Mesendoderm (in vitro differentiated cells): Measurements from ENCODE around the gene HPX.

Experiments used
- DNase-seq: peaks from one replicate; pipeline ENCODE4 v3.0.0; 2013
- H2AK5ac ChIP-seq: 2 replicates; pipeline ENCODE4 v1.6.1; 2013; ENCODE audit warnings: low read length, inconsistent platforms
- H2BK120ac ChIP-seq: 2 replicates; pipeline ENCODE4 v1.6.1; 2013; ENCODE audit warnings: low read depth, mild to moderate bottlenecking, low read length, moderate library complexity, mixed read lengths
- H2BK15ac ChIP-seq: replicated peaks from 2 replicates; pipeline ENCODE4 v1.6.1; 2013; ENCODE audit warnings: low read depth, mild to moderate bottlenecking, moderate library complexity
- H2BK5ac ChIP-seq: 2 replicates; pipeline ENCODE4 v1.6.1; 2013; ENCODE audit warnings: low read length, inconsistent platforms
- H3K18ac ChIP-seq: 2 replicates; pipeline ENCODE4 v1.6.1; 2013; ENCODE audit warnings: mild to moderate bottlenecking, low read length, mixed read lengths
- H3K23ac ChIP-seq: one replicate; pipeline ENCODE4 v1.6.1; 2013; ENCODE audit warnings: low read length
- H3K27ac ChIP-seq: 2 replicates; pipeline ENCODE4 v1.5.1; 2013; ENCODE audit warnings: low read depth, mild to moderate bottlenecking, inconsistent platforms, low read length, moderate library complexity
- H3K27me3 ChIP-seq: 2 replicates; pipeline ENCODE4 v1.6.1; 2013; ENCODE audit warnings: low read length, control low read depth, mild to moderate bottlenecking, inconsistent platforms; ENCODE audit not compliant: insufficient read depth, poor library complexity
- H3K36me3 ChIP-seq: 2 replicates; pipeline ENCODE4 v1.6.1; 2013; ENCODE audit warnings: low read length, inconsistent platforms; ENCODE audit not compliant: control insufficient read depth, insufficient read depth
- H3K4ac ChIP-seq: one replicate; pipeline ENCODE4 v1.6.1; 2013; ENCODE audit warnings: low read depth, mild to moderate bottlenecking, low read length, moderate library complexity
- H3K4me1 ChIP-seq: 2 replicates; pipeline ENCODE4 v1.6.1; 2013; ENCODE audit warnings: low read depth, low read length, inconsistent platforms; ENCODE audit not compliant: control insufficient read depth
- H3K4me2 ChIP-seq: 2 replicates; pipeline ENCODE4 v1.6.1; 2013; ENCODE audit warnings: low read length
- H3K4me3 ChIP-seq: 2 replicates; pipeline ENCODE4 v1.5.1; 2013; ENCODE audit warnings: mild to moderate bottlenecking, low read length
- H3K56ac ChIP-seq: one replicate; pipeline ENCODE4 v1.6.1; 2013; ENCODE audit warnings: low read length
- H3K79me1 ChIP-seq: 2 replicates; pipeline ENCODE4 v1.6.1; 2013; ENCODE audit warnings: low read length, inconsistent platforms
- H3K79me2 ChIP-seq: 2 replicates; pipeline ENCODE4 v1.6.1; 2013; ENCODE audit warnings: mild to moderate bottlenecking, low read length; ENCODE audit not compliant: control insufficient read depth, insufficient read depth
- H3K9ac ChIP-seq: 2 replicates; pipeline ENCODE4 v1.6.1; 2013; ENCODE audit warnings: low read length, inconsistent platforms
- H4K5ac ChIP-seq: one replicate; pipeline ENCODE4 v1.6.1; 2013; ENCODE audit warnings: low read length
- H4K8ac ChIP-seq: one replicate; pipeline ENCODE4 v1.6.1; 2013; ENCODE audit warnings: low read depth, mild to moderate bottlenecking, control low read depth, low read length, moderate library complexity
- WGBS: extraction: QIAGEN DNeasy Blood & Tissue Kit; methylation state at CpG from one replicate; pipeline ENCODE4 v1.1.7; 2013; ENCODE audit warnings: low lambda C conversion rate, missing lambda C conversion rate; ENCODE audit not compliant: insufficient coverage; ENCODE audit errors: extremely low coverage; 5-methylcytosine and 5-hydroxymethylcytosine counted together

Gene HPX

DNA sequence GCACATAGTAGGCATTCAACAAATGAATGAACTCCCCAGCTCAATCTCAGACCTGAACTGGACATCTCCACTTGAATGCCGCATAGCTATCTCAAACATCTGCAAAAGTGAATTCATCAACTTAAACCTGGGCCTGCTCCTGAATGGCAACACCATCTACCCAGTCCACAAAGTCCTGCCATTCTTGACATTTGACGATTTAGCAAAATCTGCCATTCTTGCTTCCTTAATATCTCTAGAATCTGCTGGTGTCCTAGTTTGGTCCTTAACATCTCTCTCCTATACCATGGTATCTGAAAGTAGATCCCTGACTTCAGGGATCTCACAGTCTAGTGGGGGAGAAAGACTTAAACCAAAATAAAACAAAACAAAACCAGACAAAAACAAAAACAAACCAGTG lies 12.4 kb upstream of the HPX start:
- no CpG with 5 or more reads among the region's 2 CpGs for WGBS
- H4K5ac ChIP-seq = no peak overlapping the region
- no peak overlapping the region for H4K8ac ChIP-seq
- no peak overlapping the region for H3K4me2 ChIP-seq
- H2AK5ac ChIP-seq = no peak overlapping the region
- H3K27ac ChIP-seq = no peak overlapping the region
- no peak overlapping the region for H3K23ac ChIP-seq
- H2BK5ac ChIP-seq = no peak overlapping the region
- H3K9ac ChIP-seq = no peak overlapping the region
- no peak overlapping the region for H3K56ac ChIP-seq
- no peaks in the 10 kb centered on the region for H3K79me2 ChIP-seq
- no peak for DNase-seq
- H2BK15ac ChIP-seq = no peak overlapping the region
- H3K4ac ChIP-seq = no peak overlapping the region
- H3K36me3 ChIP-seq = peaks cover 1% of the 10 kb centered on the region
- H3K79me1 ChIP-seq = no peaks in the 10 kb centered on the region
- H3K18ac ChIP-seq = no peak overlapping the region
- H2BK120ac ChIP-seq = no peak overlapping the region
- H3K4me1 ChIP-seq = no peaks in the 10 kb centered on the region
- no peak overlapping the region for H3K4me3 ChIP-seq
- no peaks in the 10 kb centered on the region for H3K27me3 ChIP-seq

DNA sequence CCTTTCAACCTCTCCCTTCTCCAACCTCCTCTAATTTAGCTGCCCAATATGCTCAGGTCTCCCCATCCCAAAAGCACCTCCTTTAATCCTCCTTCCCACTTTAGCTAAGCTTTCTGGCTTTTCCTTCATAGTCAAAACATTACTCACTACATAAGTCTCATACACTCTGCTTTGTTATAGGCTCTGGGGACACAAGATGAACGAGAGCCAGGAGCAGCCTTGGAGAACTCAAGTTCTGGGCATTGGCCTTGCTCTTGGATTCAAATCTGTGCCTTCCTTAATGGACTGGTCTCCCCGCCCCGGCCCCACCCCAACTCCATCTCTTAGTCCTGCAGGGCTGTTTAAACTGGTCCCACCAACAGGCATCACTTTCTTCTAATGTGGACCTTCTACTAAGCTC lies 11.4 kb upstream of the HPX start:
- Histone ChIP-seq H2BK5ac (no peak overlapping the region), H3K4me3 (no peak overlapping the region), H3K9ac (no peak overlapping the region)

DNA sequence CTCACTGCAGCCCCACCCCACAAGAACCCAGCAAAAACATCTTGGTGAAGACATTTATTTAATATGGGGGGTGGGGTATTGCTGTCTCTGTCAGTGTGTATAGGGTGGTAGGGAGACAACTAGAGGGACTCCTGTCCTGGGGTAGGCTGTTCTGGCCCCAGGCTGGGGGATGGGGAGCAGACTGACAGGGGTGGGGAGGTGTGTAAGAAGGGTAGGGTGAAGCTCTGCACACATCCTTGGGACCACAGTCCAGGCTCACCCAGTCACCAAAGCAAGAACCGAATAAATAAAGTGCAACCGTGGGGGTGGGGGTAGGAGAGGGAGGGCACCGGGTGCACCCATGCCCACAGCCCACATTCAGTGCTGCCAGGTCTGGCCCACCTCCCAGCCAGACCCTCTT lies 7.8 kb upstream of the HPX start:
- H3K79me2 ChIP-seq = no peaks in the 10 kb centered on the region
- no peak overlapping the region for H3K4ac ChIP-seq
- H3K4me1 ChIP-seq = no peaks in the 10 kb centered on the region
- no peak overlapping the region for H2BK5ac ChIP-seq
- no peak overlapping the region for H3K9ac ChIP-seq
- H3K27ac ChIP-seq = no peak overlapping the region
- H3K4me2 ChIP-seq = no peak overlapping the region
- no peaks in the 10 kb centered on the region for H3K27me3 ChIP-seq
- no peak overlapping the region for H4K8ac ChIP-seq
- no peak overlapping the region for H3K18ac ChIP-seq
- no peak overlapping the region for H2AK5ac ChIP-seq
- WGBS = no CpG with 5 or more reads among the region's 3 CpGs
- H2BK15ac ChIP-seq = no peak overlapping the region
- no peak overlapping the region for H3K56ac ChIP-seq
- H2BK120ac ChIP-seq = no peak overlapping the region
- no peak for DNase-seq
- peaks cover 1% of the 10 kb centered on the region for H3K36me3 ChIP-seq
- H3K4me3 ChIP-seq = no peak overlapping the region
- H4K5ac ChIP-seq = no peak overlapping the region
- no peak overlapping the region for H3K23ac ChIP-seq
- no peaks in the 10 kb centered on the region for H3K79me1 ChIP-seq

More for the DNA sequence above, 11.4 kb upstream of the HPX start:
- Histone ChIP-seq H3K56ac (no peak overlapping the region), H3K4me1 (no peaks in the 10 kb centered on the region), H4K8ac (no peak overlapping the region), H3K79me1 (no peaks in the 10 kb centered on the region), H2BK15ac (no peak overlapping the region), H3K27me3 (no peaks in the 10 kb centered on the region), H3K4me2 (no peak overlapping the region), H3K23ac (no peak overlapping the region), H3K4ac (no peak overlapping the region), H3K36me3 (peaks cover 1% of the 10 kb centered on the region), H2AK5ac (no peak overlapping the region), H3K79me2 (no peaks in the 10 kb centered on the region), H4K5ac (no peak overlapping the region), H2BK120ac (no peak overlapping the region), H3K18ac (no peak overlapping the region), H3K27ac (no peak overlapping the region)
- WGBS = no CpG with 5 or more reads among the region's 3 CpGs
- DNase-seq = no peak

DNA sequence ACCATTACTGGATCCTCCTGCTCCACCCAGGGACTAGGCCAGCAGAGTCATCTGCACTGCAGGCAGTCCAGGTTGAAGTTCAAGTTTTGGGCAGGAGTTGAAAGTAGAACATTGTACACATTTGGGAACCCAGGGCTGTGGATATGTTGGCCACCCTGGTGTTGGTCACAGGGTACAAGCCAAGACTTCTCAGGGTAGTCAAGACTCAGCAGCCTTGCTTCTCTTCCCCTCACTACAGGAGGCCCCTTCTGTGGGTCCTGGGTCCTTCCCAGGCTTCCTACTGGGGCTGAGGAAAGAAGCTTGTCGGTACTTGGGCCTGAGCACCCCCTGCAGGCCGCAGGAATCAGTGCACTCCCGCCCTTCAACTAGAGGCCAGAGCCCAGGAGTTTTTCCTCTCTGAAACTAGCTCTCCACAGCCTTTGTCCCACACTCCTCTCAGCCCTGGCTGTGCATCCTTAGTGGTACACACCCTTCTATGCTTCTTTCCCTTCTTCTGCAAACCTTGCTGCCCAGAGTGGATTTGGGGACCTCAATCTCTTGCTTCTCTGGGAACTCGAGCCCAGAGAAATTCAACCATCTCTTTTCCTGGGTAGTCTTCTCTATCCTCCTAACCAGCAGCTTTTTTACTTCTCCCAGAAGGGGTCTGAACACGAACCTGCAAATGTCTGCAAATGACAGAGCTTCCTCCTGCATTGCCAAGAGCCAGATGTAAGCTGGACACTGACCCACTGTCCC lies 2.6 kb upstream of the HPX start:
- no peak overlapping the region for H2BK120ac ChIP-seq
- no peak overlapping the region for H3K18ac ChIP-seq
- H3K4me2 ChIP-seq = no peak overlapping the region
- H2BK15ac ChIP-seq = no peak overlapping the region
- H3K36me3 ChIP-seq = no peaks in the 10 kb centered on the region
- no peak overlapping the region for H4K5ac ChIP-seq
- H3K4me1 ChIP-seq = peaks cover 5% of the 10 kb centered on the region
- no peak overlapping the region for H2BK5ac ChIP-seq
- no peaks in the 10 kb centered on the region for H3K27me3 ChIP-seq
- no peak overlapping the region for H3K23ac ChIP-seq
- no peak overlapping the region for H2AK5ac ChIP-seq
- H3K79me2 ChIP-seq = no peaks in the 10 kb centered on the region
- H3K4ac ChIP-seq = no peak overlapping the region
- no peak overlapping the region for H3K27ac ChIP-seq
- H4K8ac ChIP-seq = no peak overlapping the region
- no peak overlapping the region for H3K4me3 ChIP-seq
- H3K56ac ChIP-seq = no peak overlapping the region
- no CpG with 5 or more reads among the region's 5 CpGs for WGBS
- DNase-seq = peak; percentile 69
- H3K9ac ChIP-seq = no peak overlapping the region
- H3K79me1 ChIP-seq = no peaks in the 10 kb centered on the region

DNA sequence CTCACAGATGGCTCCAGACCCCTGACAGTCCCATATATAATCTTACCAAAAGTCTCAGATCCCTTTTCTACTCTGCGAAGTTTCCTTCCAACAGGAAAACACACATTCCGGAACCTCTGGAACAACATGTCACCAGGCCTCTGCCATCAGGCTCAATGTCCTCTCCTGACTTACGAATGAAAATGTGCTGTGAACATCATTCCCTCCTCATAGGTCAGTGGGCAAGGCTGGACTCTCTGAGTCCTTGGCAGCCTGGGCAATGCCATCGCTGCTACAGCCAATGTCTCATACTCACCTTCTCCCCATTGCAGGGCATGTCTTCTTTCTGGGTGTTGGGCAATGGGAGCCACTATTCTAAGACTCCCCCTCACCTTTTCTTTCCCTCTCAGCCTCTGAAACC lies 1.7 kb upstream of the HPX start:
- H2BK5ac ChIP-seq = no peak overlapping the region
- H3K4me2 ChIP-seq = no peak overlapping the region
- H3K4me3 ChIP-seq = no peak overlapping the region
- no peak overlapping the region for H2AK5ac ChIP-seq
- H3K27ac ChIP-seq = no peak overlapping the region
- no peak overlapping the region for H2BK15ac ChIP-seq
- no peak overlapping the region for H3K4ac ChIP-seq
- H4K8ac ChIP-seq = no peak overlapping the region
- no peak overlapping the region for H2BK120ac ChIP-seq
- no peak overlapping the region for H3K18ac ChIP-seq
- H3K36me3 ChIP-seq = no peaks in the 10 kb centered on the region
- H3K4me1 ChIP-seq = peaks cover 5% of the 10 kb centered on the region
- no CpG with 5 or more reads among the region's 4 CpGs for WGBS
- no peaks in the 10 kb centered on the region for H3K79me1 ChIP-seq
- H3K9ac ChIP-seq = no peak overlapping the region
- H3K27me3 ChIP-seq = no peaks in the 10 kb centered on the region
- H3K79me2 ChIP-seq = no peaks in the 10 kb centered on the region
- no peak for DNase-seq
- H3K23ac ChIP-seq = no peak overlapping the region
- no peak overlapping the region for H3K56ac ChIP-seq
- H4K5ac ChIP-seq = no peak overlapping the region

DNA sequence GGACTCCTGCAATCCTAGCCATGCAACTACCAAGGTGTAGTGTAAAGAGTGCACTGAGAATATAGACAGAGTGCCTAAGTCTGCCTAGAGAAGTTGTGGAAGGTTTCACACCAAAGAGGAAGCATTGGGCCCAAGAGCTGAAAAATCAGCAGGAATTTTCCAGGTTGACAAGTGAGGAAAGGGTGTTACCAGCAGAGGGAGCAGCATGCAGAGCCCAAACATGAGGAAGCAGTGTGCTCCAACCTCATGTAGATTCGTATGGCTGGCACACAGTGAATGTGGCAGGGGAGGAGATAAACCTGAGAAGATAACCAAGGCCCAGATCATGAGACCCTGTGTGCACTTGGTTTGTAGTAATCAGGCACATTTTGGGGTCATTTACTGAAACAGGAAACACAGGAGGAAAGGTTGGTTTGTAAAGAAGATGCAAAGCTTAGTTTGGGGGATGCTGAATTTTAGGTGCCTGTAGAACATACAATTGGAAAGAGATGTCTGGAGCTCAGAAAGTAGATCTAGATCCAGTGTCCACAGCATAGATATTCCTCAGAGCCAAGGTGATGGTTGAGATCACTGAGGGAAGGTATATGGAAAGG lies 1.7 kb downstream of the HPX start:
- Histone ChIP-seq H2BK15ac (no peak overlapping the region), H3K4me2 (no peak overlapping the region), H3K56ac (no peak overlapping the region), H3K4ac (no peak overlapping the region), H3K79me2 (no peaks in the 10 kb centered on the region), H2BK120ac (no peak overlapping the region), H2BK5ac (no peak overlapping the region), H3K36me3 (no peaks in the 10 kb centered on the region), H3K18ac (no peak overlapping the region), H3K4me1 (peaks cover 5% of the 10 kb centered on the region), H4K5ac (no peak overlapping the region), H3K27ac (no peak overlapping the region), H3K79me1 (no peaks in the 10 kb centered on the region), H3K9ac (no peak overlapping the region), H3K4me3 (no peak overlapping the region), H3K23ac (no peak overlapping the region), H2AK5ac (no peak overlapping the region), H4K8ac (no peak overlapping the region), H3K27me3 (no peaks in the 10 kb centered on the region)
- no CpG with 5 or more reads among the region's 1 CpG for WGBS
- DNase-seq = peak; percentile 83
